Epithelial cell of esophagus (primary cell): Measurements from ENCODE around the gene TLX2.

ENCODE experiments used
- DNase-seq: peaks from one replicate; pipeline ENCODE4 v3.0.0; 2010; ENCODE audit warnings: low read depth
- H3K4me3 ChIP-seq: 2 replicates; pipeline ENCODE4 v1.5.1; 2011; ENCODE audit warnings: mild to moderate bottlenecking, low read length, control low read depth
- CTCF ChIP-seq: IDR thresholded peaks from 2 replicates; pipeline ENCODE4 v1.5.1; 2011; ENCODE audit warnings: low read depth, mild to moderate bottlenecking, low read length, control low read depth, inconsistent platforms; ENCODE audit not compliant: insufficient read depth; ENCODE audit errors: missing control alignments

The TLX2 gene

GRCh38 chr2:74534411-74534810 is 20.2 kb downstream of the TLX2 start:
- TF ChIP-seq CTCF = no peak
- DNase-seq = no peak
- H3K4me3 ChIP-seq = no peak overlapping the region

- TF ChIP-seq CTCF = no peak
- no peak overlapping the region for H3K4me3 ChIP-seq
- DNase-seq = no peak
Observed at GRCh38 chr2:74535440-74535965, 21.3 kb downstream of the TLX2 start.

- no peak for TF ChIP-seq CTCF
- no peak for DNase-seq
- no peak overlapping the region for H3K4me3 ChIP-seq
Observed at GRCh38 chr2:74536166-74536950, 22.1 kb downstream of the TLX2 start.

GRCh38 chr2:74537140-74537539 is 22.9 kb downstream of the TLX2 start:
- H3K4me3 ChIP-seq = no peak overlapping the region
- peak; percentile 76 for DNase-seq
- no peak for TF ChIP-seq CTCF

GRCh38 chr2:74538881-74539339 is 24.7 kb downstream of the TLX2 start:
- DNase-seq = no peak
- no peak overlapping the region for H3K4me3 ChIP-seq
- TF ChIP-seq CTCF = no peak

- H3K4me3 ChIP-seq = no peak overlapping the region
- no peak for TF ChIP-seq CTCF
- DNase-seq = no peak
Observed at GRCh38 chr2:74540291-74540690, 26.0 kb downstream of the TLX2 start.

GRCh38 chr2:74542978-74543377 is 28.7 kb downstream of the TLX2 start:
- no peak for TF ChIP-seq CTCF
- no peak overlapping the region for H3K4me3 ChIP-seq
- no peak for DNase-seq
